Body of pancreas (tissue), 4 donors: ENCODE data around the gene DPP9.

ENCODE experiments used
- POLR2A ChIP-seq, 3 donors: fragments of 450-650 bp; IDR thresholded peaks; one replicate each; pipeline ENCODE4 v1.6.1; 2016; ENCODE audit warnings: antibody characterized with exemption in 3 of 3, mild to moderate bottlenecking in 2 of 3
- TF ChIP-seq, protein P1 (sequence below), 7 experiments: fragments of 450-650 bp in 4 of 7; fragments of 200-600 bp in 3 of 7; sonication (generic) in 3 of 7; IDR thresholded peaks; one replicate each; pipeline ENCODE4 v1.5.1; 2016 to 2019; ENCODE audit warnings: antibody characterized with exemption in 7 of 7

DNA sequence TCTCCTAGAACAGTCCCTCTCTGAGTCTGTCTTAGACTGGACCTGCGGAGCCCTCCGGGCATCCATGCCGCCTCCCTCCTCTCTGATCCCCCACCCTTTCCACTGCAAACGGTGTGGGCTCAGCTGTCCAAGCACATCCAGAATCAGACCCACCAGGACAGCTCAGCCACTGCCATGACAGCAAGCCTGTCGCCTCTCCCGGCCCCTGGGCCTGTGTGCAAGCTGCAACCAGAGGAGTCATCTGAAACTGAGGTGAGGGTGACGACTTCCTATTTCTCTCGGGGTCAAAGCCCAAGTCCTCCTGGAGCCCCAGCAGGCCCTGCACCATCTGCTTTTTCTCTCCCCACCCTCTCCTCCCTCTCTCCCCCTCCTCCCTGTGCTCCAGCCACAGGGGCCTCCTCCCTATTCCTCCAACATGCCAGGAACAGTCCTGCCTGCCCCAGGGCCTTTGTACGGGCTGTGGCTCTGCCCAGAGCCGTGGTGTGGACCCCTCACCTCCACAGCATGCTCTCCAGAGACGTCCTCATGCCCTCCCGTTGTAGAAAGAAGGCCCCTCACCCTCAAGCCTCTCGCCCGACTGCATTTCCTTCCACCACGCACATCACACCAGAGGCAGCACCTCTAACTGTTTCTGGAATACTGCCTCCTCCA, 30.0 kb downstream of the DPP9 start:
- TF ChIP-seq, protein P1, sequence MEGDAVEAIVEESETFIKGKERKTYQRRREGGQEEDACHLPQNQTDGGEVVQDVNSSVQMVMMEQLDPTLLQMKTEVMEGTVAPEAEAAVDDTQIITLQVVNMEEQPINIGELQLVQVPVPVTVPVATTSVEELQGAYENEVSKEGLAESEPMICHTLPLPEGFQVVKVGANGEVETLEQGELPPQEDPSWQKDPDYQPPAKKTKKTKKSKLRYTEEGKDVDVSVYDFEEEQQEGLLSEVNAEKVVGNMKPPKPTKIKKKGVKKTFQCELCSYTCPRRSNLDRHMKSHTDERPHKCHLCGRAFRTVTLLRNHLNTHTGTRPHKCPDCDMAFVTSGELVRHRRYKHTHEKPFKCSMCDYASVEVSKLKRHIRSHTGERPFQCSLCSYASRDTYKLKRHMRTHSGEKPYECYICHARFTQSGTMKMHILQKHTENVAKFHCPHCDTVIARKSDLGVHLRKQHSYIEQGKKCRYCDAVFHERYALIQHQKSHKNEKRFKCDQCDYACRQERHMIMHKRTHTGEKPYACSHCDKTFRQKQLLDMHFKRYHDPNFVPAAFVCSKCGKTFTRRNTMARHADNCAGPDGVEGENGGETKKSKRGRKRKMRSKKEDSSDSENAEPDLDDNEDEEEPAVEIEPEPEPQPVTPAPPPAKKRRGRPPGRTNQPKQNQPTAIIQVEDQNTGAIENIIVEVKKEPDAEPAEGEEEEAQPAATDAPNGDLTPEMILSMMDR (IDR thresholded peaks at IDR 0.05), result no peak
- no peak for TF ChIP-seq POLR2A (IDR thresholded peaks at IDR 0.05)
